CD4-positive, alpha-beta T cell treated with Interferon alpha-2 for 1 hour (primary cell): ENCODE data around the gene C1QTNF9B.
"Not testable (repeated sequence)": the region's sequence is repeated elsewhere in the genome, so short reads cannot be mapped to it uniquely, and the experiment has no call there.

ENCODE experiments used
- DNase-seq, 2 donors: peaks; one replicate each; pipeline ENCODE4 v3.0.0-alpha.2; 2020 to 2022

The C1QTNF9B gene

DNA sequence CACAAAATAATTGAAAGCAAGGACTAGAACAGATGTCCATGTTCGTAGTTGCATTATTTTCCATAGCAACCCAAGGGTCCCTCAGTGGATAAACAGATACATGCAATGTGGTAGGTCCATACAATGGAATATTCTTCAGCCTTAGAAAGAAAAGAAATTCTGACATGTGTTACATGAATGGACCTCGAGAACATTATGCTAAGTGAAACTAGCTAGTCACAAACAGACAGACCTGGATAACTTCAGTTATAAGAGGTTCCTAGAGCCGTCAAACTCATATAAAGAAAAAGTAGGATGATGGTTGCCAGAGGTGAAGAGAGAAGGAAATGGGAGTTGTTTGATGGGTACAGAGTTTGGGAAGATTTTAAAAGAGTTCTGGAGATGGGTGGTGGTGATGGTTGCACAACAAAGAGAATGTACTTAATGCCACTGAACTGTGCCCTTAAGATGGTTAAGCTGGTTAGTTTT, at the start of gene C1QTNF9B:
Gene C1QTNF9B, minus strand, starts transcription at position 51 of the 468 bp plus-strand sequence.
- not testable (repeated sequence) for DNase-seq

DNA sequence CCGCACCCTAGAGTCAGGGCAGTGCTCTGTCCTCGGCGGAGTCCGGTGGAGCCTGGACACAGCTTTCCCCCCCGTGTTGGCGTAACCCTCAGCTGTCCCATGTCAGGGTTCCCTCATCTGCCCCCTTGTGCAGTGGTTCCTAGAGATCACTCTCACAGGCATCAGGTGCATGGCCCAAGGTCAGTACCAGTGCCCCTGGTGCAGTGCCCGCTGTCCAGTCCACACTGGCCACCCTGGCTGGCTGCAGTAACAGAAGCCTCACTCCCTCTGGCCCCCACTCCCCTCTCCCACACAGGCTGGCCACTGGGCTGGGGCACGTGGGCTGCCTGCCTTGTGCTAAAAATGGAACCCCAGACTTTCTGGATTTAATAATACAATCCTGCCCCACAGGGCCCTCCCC, 49.6 kb upstream of the C1QTNF9B start:
- DNase-seq = no peak

DNA sequence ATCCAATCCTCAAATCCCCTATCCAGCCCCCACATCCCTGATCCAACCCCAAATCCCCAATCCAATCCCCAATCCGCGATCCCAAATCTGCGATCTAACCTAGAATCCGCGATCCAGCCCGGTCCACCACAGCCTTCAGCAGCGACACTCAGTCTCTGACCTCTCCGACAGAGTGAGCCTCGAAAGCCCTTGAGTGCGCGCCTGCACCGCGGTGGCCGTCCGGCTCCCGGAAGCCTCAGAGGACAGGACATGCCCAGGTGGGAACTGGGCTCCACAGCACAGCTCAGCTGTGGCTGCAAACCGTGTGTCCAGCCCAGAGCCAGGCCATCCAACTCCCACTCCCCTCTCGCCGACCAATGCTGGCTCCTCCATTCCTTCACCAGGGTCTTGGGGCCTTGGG, 48.8 kb upstream of the C1QTNF9B start:
- no peak for DNase-seq

DNA sequence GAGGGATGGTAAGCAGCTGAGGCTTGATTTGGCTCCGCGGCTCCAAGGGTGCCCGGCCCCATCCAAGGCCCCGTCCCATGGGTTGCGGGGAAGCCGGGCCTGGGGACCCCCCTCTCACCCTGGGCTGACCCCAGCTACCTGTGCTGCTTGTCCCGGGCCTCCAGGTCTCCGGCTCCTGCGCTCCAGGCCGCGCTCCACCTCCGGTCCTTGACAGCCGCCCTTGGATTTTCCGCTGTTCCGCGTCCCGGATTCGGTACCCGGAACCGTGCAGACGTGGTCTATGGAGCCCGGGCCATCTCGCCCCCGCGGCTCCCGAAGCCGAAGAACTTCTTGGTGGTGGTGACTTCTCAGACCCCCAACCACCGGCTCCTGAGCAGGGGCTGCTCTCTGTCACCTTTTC, 48.3 kb upstream of the C1QTNF9B start:
- no peak for DNase-seq

DNA sequence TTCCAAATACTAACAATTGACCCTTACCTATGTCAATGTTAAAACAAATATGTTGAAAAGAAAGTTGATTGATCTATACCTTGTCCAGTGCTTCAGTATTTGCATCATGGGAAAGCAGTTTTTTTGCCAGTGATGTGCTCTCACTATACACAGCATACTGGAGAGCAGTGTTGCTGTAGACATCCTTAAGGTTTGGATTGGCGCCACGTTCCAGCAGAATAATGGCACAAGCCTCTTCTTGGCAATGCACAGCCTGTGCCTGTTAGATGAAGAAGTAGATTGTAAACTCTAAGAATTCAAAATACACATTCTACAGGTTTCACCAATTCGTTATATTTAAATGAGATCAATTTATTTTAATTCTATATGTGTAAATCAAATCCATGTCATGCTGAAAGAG, 43.9 kb upstream of the C1QTNF9B start:
- no peak for DNase-seq

DNA sequence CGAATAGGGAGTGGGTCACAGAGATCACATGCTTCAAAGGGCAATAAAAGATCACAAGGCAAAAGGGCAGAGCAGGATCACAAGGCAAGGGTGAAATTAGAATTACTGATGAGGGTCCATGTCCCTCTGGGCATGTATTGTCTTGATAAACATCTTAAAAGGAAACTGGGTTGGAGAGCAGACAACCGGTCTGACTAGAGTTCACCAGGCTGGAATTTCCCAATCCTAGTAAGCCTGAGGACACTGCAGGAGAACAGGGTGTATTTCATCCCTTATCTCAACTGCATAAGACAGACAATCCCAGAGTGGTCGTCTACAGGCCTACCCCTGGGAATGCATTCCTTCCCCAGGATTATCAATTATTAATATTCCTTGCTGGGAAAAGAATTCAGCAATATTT, 42.4 kb upstream of the C1QTNF9B start:
- not testable (repeated sequence) for DNase-seq

DNA sequence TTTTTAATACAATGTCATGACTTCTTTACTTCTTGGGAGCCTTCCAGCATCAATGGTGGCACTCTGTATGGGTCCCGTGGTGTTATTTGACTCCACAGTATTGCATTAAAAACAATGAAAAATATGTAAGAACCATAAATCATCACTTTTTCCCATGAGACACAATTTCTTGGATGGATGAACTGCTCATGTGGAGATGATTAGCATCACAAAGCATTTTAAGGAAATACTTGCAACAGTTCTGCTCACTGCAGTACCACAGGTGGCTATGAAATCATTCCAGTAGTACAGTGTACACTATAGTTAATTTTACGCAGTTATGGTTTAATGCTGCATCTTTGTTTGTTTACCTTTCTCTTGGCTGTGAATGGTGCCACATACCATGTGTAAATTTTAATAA, 37.2 kb upstream of the C1QTNF9B start:
- no peak for DNase-seq

DNA sequence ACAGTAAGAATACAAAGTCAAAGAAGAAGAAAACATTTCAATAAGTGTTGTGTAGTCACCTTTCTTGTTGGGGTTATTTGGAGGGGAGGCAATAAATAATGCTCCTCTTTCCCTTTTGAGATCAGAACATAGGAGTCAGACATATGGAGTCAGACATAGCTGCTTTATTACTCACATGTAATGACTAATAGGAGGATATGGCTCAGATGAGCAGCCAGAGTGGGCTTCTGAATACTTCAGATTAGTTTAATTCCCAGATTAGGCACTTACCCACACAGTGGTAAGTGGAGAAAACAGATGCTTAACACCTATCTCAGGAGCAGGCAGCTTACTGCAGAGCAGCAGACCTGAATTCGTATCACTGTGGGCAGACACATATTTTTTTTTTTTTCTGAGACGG, 31.7 kb upstream of the C1QTNF9B start:
- no peak for DNase-seq

DNA sequence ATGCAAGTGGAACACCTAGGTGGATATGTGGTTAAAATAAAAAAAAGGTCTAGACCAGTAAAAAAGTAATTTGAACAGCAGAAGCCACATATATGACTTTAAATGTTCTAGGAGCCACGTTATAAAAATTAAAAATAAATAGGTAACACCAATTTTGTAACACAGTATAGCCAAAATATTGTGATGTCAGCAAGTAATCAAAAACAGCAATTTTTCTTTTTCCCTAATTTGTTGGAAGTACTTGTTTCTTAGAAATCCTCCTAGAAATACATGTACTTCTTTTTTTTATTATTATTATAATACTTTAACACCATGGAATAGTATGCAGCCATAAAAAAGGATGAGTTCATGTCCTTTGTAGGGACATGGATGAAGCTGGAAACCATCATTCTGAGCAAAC, 25.7 kb upstream of the C1QTNF9B start:
- DNase-seq = no peak

DNA sequence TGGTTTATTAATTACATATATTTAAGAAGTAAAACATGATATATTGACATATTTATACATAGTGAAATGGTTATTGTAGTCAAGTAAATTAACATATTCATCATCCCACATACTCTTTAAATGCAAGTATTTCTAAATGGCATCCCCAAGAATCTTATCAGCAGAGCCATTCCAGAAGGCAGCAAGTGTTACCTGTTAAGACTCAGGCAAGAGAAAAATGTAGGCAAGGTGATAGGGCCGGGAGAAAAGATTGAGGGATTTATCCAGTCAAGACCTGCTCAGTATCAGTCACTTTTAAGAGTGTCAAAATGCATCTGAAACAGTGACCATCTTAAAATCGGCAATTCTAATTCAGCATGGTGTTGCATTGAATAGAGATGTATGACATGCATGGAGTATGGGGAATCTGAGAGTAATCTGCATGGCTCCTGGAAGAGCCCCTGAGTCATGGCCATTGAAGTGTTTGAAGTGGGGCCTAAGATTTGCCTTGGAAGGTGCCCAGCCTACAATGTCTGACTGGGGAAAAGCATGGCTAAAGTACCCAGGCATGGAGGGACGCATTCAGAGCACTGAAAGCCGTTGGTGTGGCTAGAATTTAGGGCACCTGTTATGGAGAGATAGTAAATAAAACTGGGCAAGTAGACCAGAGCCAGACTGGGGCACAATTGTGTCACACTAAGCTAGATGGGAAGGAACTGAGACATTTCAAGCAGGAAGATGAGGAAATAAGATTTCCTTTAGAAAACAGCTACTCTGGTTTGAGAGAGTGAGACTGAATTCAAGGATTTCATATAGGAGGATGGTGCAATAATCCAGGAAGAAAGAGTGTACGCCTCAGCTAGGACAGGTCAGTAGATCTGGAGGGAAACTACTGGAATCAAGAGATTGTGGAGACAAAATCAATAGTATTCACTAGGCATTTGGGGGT, 25.0 kb upstream of the C1QTNF9B start:
- no peak for DNase-seq

DNA sequence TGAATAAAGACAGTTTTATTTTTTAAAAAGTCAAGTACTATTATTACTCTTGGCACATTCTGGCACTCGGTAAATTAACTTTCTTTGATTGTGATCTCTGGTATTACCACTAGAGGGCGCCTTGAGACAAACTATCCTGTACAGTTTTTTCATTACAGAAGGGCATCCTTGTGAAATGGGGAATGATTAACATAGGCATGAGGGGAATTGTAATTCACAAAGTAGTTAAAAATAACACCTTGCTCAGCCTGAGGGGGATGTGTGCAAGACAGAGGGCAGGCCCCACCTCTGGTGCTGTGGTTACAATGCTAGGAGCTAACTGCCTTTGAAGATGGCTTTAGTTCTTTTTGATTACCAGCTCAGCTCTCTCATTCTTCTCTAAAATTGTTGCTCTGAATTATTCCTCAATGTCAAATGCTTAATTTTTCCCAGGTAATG, 24.2 kb upstream of the C1QTNF9B start:
- peak in 1 of 2 donors; percentile 57 for DNase-seq

DNA sequence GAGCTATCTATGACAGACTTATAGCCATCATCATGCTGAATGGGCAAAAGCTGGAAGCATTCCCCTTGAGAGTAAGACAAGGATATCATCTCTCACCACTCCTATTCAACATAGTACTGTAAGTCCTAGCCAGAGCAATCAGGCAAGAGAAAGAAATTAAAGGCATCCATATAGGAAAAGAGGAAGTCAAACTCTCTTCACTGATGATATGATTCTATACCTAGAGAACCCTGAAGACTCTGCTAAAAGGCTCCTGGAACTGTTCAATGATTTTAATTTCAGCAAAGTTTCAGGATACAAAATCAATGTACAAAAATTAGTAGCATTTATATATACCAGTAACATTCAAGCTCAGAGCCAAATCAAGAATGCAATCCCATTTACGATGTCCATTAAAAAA, 21.7 kb upstream of the C1QTNF9B start:
- no peak for DNase-seq

DNA sequence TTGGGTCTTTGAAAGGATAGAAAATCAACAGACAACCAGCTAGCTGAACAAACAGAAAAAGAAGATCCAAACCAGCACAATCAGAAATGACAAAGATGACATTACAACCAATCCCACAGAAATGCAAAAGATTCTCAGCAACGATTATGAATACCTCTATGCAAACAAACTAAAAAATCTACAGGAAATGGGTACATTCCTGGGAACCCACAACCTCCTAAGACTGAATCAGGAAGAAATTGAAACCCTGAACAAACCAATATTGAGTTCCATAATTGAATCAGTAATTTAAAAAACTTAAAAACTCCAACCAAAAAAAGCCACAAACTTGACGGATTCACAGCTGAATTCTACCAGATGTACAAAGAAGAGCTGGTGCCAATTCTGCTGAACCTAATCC, 20.9 kb upstream of the C1QTNF9B start:
- DNase-seq = no peak

DNA sequence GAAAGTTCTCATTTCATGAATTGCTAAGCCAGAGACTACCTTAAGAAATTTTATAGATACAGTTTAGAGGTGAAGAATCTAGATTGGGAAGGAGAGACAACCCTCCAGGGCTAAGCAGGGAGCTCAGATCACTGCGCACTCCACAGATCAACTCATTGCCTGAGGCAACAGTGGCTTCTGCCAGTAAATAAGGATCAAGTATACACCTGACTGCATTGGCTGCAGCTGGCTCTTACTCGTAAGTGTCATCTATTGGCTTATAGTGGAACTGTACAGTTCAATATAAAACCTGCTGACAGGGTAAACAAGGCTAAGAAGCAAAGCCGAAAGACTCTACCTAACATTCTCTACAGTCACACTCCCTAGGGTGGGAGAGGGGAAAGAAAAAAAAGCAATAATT, 18.0 kb upstream of the C1QTNF9B start:
- DNase-seq = no peak

DNA sequence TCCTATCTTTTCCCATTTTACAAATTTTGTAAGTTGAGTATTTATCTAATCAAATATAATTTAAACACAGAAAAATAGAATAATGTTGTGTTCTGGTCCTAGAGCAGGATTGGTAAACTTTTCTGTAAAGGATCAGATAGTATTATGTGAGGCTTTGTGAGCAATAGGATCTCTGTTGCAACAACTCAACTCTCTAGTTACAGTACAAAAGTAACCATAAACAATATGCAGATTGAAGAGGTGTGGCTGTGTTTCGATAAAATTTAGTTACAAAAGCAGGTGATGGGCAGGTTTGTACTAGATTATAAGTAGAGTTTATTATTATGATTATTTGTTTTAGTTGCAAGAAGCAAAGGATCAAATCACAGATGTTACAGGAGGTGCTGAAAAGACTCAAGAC, 15.2 kb upstream of the C1QTNF9B start:
- DNase-seq = no peak

DNA sequence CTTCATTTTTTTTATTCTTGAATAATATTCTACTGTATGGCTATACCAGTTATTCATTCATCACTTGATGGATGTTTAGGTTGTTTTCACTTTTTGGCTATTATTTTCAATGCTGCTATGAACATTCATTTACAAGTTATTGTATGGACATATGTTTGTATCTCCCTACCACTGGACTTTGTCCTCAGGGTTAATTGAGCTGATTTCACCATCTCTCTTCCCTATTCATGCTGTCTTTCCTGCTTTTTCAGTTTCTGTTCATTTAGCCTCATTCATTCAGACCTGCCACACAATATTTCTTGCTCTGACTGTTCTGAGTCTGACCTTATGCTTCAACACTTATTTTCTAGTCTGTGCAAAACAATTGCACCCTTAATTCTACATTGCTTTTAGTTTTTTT, 12.3 kb upstream of the C1QTNF9B start:
- DNase-seq = no peak

DNA sequence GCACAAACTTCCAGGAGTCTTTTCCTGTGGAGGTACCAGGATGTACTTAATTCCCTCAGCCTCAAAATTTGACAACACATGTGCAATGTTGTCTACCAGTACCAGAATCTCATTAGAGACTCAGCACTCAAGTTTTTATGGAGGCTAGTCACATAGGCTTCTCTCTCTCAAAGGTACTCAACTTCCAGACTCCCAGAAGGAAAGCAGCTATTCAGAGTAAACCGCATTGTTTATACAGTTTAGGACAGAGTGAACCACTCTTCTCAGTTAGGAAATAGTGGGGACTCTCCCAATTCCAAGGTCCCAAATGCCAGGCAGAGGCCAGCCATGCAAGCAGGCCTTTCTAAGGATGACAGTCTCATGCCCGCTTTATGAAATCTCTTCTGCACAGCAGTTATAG, 8.5 kb upstream of the C1QTNF9B start:
- DNase-seq = no peak

DNA sequence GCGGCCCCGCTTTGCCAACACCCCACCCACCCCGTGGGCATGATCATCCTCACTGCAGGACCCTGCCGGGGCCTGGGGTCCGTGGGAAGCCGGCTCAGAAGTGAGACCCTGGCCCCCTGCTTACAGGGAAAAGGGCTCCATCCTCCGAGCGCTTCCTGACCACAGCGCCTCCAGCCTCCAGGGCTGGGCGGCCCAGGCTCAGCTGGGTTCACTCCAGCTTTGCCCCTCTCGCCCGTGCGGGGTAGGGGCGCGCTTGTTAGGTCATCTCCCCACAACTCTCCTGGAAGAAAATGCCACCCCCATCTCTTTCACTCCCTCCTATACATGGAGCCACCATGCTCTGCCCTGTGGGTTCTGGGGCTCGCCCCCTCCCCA, 6.6 kb upstream of the C1QTNF9B start:
- DNase-seq = no peak

DNA sequence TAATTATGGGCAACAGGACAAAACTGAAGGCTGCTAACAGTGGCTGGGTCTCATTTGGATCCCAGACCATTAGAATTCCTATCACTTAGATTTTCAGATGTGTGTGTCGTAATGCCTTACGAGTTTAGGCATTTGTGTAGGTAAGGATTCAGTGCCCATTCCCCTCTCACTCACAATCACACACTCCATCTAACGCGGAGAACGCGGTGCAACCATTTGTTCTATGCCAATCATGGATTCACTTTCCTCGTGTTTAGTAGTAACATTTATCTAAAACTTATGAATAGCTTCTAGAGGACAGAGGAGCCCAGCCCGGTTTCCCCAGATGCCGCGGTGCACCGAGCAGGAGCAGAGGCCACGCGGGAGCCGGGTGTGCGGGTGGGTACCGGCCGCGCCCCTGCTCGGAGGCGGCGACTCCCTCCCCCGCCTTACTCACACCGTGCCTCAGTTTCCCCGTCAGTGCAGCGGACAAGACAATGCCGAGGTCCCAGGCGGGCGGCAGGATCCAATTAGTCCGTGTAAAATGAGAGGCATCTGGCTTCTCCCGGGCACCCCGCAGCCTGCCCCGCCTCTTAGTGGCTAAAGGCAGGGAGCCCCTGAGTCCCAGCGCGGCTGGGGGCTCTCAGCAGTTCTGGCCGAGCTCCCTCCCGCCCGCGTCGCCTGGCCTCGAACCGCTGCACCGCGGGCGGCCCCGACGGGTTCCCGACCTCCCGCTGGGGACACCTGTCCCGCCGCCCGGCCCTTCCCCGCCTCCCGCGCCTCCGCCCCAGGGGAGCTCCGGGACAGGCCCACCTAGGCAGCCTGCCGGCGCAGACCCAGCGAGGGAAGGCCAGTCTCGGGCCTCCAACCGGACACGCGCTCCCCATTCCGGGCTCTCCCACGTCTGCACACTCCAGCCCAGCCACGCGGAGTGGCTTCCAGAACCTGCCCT, 5.9 kb upstream of the C1QTNF9B start:
- no peak for DNase-seq

DNA sequence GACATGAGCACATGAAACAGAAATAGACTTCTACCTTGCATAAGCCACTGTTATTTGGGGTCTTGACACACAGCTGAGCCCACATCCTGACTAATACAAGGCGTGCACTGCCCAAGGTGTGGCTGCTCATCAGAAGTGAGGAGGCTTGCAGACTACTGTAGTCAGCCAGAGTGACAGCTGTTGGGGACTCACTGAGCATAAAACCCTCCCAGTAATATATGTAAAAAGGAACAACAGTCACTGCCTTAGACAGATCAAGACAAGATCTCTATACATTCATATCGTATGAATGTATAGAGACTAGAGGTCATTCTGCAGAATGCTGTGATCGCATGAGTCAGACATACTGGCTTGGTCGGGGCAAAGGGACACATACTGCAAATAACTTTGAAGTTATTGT, 4.1 kb upstream of the C1QTNF9B start:
- DNase-seq = no peak

DNA sequence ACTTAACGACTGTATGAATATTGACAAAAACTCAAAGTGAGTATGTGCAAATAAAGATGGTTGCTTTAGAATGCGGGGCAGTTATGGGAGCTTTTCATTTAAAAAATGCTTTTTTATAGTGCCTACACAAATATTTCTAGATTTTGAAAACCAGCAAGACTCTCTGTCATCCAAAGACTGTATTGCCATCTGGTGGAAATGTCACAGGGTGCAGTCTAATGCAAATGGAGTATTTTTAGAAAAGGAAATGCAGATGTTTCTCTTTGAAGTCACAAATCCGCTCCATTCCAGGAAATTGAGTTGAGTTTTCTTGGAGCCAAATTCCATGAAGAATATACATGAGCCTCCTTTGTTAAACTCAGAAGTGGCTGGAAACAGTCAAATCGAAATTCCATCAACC, 2.3 kb upstream of the C1QTNF9B start:
- peak; percentile 40 to 49 for DNase-seq

DNA sequence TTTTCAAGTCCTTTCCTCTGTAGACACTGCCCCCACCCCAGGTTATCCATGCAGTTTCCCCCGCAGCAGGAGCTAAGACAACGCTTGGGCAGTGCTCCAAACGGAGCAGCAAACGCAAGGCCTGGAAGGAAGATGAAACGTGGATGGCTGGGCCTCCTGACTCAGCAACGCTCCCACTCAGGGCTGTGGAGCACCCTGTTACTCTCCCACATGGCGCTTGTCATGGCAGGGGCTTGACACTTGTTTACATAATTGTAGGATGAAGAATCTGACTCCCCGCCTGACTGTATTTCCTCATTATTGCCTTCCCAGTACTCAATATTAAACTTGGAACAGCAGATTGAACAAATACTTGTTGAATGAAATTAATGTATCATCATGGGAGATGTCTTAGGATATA, 799 bp upstream of the C1QTNF9B start:
- DNase-seq = no peak

DNA sequence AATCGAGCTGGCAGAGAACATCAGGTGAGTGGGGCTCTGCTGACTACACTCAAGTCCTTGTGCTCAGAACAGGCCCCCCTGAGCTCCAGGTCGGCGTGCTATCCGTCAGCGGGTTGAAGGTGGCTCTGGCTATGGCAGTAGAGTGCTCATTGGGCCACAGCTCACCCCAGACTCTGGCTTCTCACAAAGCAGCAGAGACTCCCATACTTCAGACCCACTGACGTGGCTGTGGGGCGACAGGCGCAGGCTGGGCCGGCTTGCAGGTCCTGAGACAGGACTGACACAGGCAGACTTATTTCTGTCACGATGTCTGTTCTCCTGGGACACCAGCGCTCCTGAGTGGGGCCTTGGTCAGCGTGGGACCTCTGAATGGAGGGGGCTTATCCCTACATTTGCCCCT, 2.6 kb downstream of the C1QTNF9B start:
- DNase-seq = not testable (repeated sequence)

DNA sequence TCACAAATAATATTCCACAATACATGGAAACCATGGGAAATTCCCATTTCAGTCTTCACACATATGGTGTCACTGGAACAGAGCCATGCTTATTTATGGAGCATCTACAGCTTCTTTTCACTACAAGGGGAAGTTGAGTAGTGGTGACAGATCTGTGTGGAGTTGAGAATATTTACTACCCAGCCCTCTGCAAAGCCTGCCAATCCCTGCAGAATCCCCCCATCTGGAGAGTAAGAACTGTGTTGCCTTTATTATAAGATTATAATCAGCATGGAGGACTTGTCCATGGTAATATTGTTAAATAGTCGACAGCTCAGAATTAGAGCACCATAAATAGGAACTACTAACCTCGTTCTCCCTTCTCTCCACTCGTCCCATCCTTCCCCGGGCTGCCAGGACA, 3.5 kb downstream of the C1QTNF9B start:
- DNase-seq = not testable (repeated sequence)
